ENCODE results near the gene FURIN.

GRCh38 chr15:90924375-90924774 lies 56.0 kb downstream of the FURIN start:
- TF ChIP-seq EHMT2 (IDR thresholded peaks at IDR 0.05; ENCODE audit: low read depth) (no peak), CTCF (IDR thresholded peaks at IDR 0.05) (no peak)
